Mucosa of descending colon (tissue), 3 donors: ENCODE data around the gene SLC24A4. TPM values are rescaled to one million over a fixed set of nuclear protein-coding genes. Genes with fewer than 3 reads are reported as not detected.

Source experiments
- ATAC-seq: fragments of 200-7000 bp; cut with Tn5 transposase; one replicate; pipeline ENCODE4 v1.9.1; 2020; ENCODE audit warnings: mild to moderate bottlenecking, moderate library complexity
- DNase-seq, 3 donors: peaks; one replicate each; pipeline ENCODE4 v3.0.0-alpha.2; 2020
- H3K36me3 ChIP-seq: fragments of 200-600 bp; one replicate; pipeline ENCODE4 v1.8.0; 2021; ENCODE audit warnings: low read depth, mild to moderate bottlenecking
- H3K4me1 ChIP-seq: fragments of 200-600 bp; one replicate; pipeline ENCODE4 v1.8.0; 2021; ENCODE audit warnings: low read depth, mild to moderate bottlenecking
- H3K4me3 ChIP-seq: fragments of 200-600 bp; one replicate; pipeline ENCODE4 v1.8.0; 2021; ENCODE audit warnings: mild to moderate bottlenecking
- H3K9me3 ChIP-seq: fragments of 200-600 bp; one replicate; pipeline ENCODE4 v1.8.0; 2021; ENCODE audit warnings: mild to moderate bottlenecking
- intact Hi-C, 2 donors: fragments of 100-400 bp; cut with DNase I in 1 of 2; cut with micrococcal nuclease in 1 of 2; formaldehyde crosslinking; loops; one replicate each; pipeline versions ENCODE4 v1.11.0 to v1.11.1; 2022; cut with DNase I, micrococcal nuclease
- total RNA-seq, 3 donors: library from RNA; stranded (reverse); fragmentation: NEBNext Ultra II Directional in 2 of 3; extraction: Animal tissue kit (Norgen Biotek cat#: 25700) in 2 of 3; gene quantifications; one replicate each; pipeline versions ENCODE4 v1.2.1 to v1.2.4, GENCODE V29; 2021 to 2023
- TF ChIP-seq, protein P1 (sequence below): fragments of 200-600 bp; IDR thresholded peaks from one replicate; pipeline ENCODE4 v1.8.0; 2022; ENCODE audit warnings: antibody characterized with exemption, mild to moderate bottlenecking
- donor health status: DM: no; HTN: no; CAD: no; lungs with moderate emphysema.
- donor health status: DM: no; HTN: no; CAD: no.
- donor health status: DM: no; HTN: yes; CAD: no.

Gene SLC24A4
- total RNA-seq, 3 donors from 2014 or later: 0.14 to 0.63 (median 0.27) TPM

DNA sequence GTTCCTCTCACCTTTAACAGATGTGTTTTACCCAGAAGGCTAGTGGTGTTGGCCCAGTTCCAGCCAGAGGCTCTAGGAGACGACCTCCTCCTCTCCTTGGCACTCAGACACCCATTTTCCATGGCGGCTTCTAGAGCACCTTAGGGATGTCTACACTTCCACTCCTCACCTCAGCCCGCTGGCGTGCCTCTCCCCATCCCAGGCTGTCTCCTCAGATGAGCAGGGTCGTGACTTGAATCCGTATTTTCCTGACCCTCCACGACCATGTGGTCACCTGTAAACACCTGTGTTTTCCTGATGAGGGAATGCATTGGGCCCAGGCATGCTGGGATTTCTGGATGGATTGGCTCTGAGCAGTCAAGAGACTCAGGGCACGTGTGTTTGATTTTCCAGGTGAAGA is 168.8 kb downstream of the SLC24A4 start:
- ATAC-seq (no peak), DNase-seq (no peak)
- intact Hi-C loops: no loop called here
- Histone ChIP-seq H3K9me3 (no peaks in the 10 kb centered on the region), H3K4me3 (no peak overlapping the region), H3K4me1 (no peaks in the 10 kb centered on the region), H3K36me3 (no peaks in the 10 kb centered on the region)
- TF ChIP-seq, protein P1, sequence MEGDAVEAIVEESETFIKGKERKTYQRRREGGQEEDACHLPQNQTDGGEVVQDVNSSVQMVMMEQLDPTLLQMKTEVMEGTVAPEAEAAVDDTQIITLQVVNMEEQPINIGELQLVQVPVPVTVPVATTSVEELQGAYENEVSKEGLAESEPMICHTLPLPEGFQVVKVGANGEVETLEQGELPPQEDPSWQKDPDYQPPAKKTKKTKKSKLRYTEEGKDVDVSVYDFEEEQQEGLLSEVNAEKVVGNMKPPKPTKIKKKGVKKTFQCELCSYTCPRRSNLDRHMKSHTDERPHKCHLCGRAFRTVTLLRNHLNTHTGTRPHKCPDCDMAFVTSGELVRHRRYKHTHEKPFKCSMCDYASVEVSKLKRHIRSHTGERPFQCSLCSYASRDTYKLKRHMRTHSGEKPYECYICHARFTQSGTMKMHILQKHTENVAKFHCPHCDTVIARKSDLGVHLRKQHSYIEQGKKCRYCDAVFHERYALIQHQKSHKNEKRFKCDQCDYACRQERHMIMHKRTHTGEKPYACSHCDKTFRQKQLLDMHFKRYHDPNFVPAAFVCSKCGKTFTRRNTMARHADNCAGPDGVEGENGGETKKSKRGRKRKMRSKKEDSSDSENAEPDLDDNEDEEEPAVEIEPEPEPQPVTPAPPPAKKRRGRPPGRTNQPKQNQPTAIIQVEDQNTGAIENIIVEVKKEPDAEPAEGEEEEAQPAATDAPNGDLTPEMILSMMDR: no peak

DNA sequence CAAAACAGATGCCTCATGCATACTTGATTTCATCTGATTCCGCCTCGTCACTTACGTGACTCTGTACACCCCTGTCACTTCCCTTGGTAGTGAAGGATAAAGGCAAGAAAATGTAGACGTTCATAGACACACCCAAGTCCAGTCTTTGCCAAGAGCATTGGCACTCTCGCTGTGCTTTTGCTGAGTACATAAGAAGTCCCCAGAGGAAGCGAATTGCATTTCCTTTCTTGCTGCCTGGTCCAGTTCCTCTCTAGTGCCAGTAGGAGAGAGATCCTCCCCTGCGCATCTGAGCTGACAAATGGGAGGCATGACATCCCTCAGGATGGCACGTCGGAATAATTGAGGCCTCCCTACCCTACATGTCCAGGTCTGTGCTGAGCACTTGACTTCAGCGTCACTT is 169.3 kb downstream of the SLC24A4 start:
- intact Hi-C loops: no loop called here
- DNase-seq (no peak), ATAC-seq (peak; percentile 50)
- H3K4me1 ChIP-seq: no peaks in the 10 kb centered on the region
- no peaks in the 10 kb centered on the region for H3K36me3 ChIP-seq
- no peak overlapping the region for H3K4me3 ChIP-seq
- TF ChIP-seq, protein P1: no peak
- no peaks in the 10 kb centered on the region for H3K9me3 ChIP-seq

DNA sequence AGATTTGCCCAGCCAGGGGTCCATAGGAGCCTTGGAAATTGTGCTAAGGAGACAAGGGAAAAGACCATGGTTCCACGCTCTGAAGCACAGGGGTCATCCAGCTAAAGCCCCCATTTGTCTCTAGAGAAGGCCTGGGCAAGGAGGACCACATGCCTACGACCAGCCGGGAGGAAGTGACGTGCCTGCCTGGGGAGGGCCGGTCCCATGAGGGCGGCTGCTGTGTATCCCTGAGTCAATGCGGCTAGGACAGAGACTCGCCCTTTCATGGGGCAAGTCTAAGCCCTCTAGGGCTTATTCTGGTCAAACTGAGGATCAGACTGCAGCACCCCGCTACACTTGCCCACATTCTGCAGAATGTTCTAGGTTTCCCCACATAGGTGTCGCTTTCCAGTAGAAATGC is 170.1 kb downstream of the SLC24A4 start:
- H3K9me3 ChIP-seq: no peaks in the 10 kb centered on the region
- DNase-seq: no peak
- no peak overlapping the region for H3K4me3 ChIP-seq
- TF ChIP-seq, protein P1: no peak
- ATAC-seq: no peak
- intact Hi-C loops: no loop called here
- no peaks in the 10 kb centered on the region for H3K4me1 ChIP-seq
- no peaks in the 10 kb centered on the region for H3K36me3 ChIP-seq

DNA sequence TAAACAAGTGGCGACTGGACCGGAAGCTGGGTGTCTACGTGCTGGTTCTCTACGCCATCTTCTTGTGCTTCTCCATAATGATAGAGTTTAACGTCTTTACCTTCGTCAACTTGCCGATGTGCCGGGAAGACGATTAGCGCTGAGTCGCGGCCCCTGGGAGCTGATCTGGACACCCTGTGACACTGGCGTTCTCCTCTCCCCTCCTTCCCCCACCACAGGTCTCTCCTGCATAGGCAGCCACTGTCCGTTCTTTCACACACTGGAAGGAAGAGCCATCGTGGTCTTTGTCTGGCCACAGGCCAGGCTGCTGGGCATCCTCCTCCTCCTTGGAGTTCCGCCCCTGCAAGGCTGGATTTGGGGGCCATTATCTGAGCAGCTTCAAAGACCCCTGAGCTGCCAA is 170.5 kb downstream of the SLC24A4 start:
- intact Hi-C loops: no loop called here
- no peak for ATAC-seq
- no peak for DNase-seq
- no peaks in the 10 kb centered on the region for H3K36me3 ChIP-seq
- H3K4me3 ChIP-seq: no peak overlapping the region
- TF ChIP-seq, protein P1: no peak
- no peaks in the 10 kb centered on the region for H3K9me3 ChIP-seq
- H3K4me1 ChIP-seq: no peaks in the 10 kb centered on the region

DNA sequence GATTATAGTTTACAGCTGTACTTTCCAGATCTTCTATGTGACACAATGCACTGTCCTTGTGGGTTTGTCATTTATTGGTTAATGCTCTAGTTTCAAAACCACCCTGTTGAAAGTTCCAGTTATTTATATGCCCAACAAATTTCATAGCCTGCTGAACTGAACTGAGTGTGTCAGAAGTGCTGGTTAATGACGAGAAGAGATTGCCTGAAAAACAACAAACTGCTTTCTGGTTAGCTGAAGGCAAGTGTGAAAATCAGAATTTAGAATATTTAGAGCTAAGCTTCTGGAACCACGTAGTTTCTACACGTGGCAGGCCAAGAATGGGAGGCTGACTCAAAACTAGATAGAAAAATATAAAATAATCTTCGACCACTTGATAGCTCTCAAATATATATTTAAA is 171.5 kb downstream of the SLC24A4 start:
- ATAC-seq: no peak
- DNase-seq: peak in 1 of 3 donors; percentile 0
- H3K9me3 ChIP-seq: no peaks in the 10 kb centered on the region
- H3K4me3 ChIP-seq: no peak overlapping the region
- H3K36me3 ChIP-seq: no peaks in the 10 kb centered on the region
- intact Hi-C loops: no loop called here
- TF ChIP-seq, protein P1: no peak
- no peaks in the 10 kb centered on the region for H3K4me1 ChIP-seq

DNA sequence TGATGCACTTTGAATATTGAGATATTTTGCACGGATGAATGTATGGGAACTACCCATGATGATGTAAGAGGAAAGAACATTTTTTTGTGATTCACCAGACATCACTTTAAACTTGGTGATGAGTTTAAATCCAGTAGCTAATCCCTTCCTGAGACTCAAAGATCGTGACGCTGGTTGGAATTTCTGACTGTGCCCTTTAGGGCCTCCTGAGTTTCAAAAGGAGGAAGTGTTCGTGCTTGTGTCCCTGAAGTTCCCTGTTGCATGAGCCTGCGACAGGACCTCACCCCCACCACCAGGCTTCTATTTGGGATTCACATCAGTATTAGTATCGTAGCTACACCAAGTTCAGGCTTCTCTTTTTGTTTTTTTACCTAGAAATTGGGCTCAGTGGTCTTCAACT is 172.1 kb downstream of the SLC24A4 start:
- no peaks in the 10 kb centered on the region for H3K36me3 ChIP-seq
- H3K4me1 ChIP-seq: no peaks in the 10 kb centered on the region
- TF ChIP-seq, protein P1: no peak
- intact Hi-C loops: no loop called here
- H3K9me3 ChIP-seq: no peaks in the 10 kb centered on the region
- DNase-seq: peak in 1 of 3 donors; percentile 2
- peak; percentile 31 for ATAC-seq
- H3K4me3 ChIP-seq: no peak overlapping the region
